Aorta (tissue), 5 donors: ENCODE measurements around the gene YKT6. TPM values are rescaled to one million over a fixed set of nuclear protein-coding genes. Genes with fewer than 3 reads are reported as not detected.

Source experiments
- ATAC-seq: fragments of 200-7000 bp; cut with Tn5 transposase; one replicate; pipeline ENCODE4 v1.9.1; 2022; ENCODE audit warnings: moderate library complexity; ENCODE audit not compliant: low FRiP score
- DNase-seq, 2 donors: peaks; one replicate each; pipeline ENCODE4 v3.0.0-alpha.2; 2020
- H3K27ac ChIP-seq, 2 donors: one replicate each; pipeline ENCODE4 v1.5.1; 2013; ENCODE audit warnings: low read length in 2 of 2, mild to moderate bottlenecking in 2 of 2, moderate library complexity in 2 of 2, control low read depth in 1 of 2, inconsistent platforms in 1 of 2, low read depth in 1 of 2
- H3K27me3 ChIP-seq, 2 donors: one replicate each; pipeline ENCODE4 v1.6.1; 2013; ENCODE audit warnings: control low read depth in 1 of 2, low read length in 1 of 2, mild to moderate bottlenecking in 1 of 2, moderate library complexity in 1 of 2; ENCODE audit not compliant: insufficient read depth in 2 of 2, control insufficient read depth in 1 of 2
- H3K36me3 ChIP-seq, 2 donors: one replicate each; pipeline ENCODE4 v1.6.1; 2013; ENCODE audit warnings: control low read depth in 1 of 2, low read length in 1 of 2, mild to moderate bottlenecking in 1 of 2; ENCODE audit not compliant: insufficient read depth in 2 of 2, control insufficient read depth in 1 of 2
- H3K4me1 ChIP-seq, 2 donors: one replicate each; pipeline ENCODE4 v1.6.1; 2013; ENCODE audit warnings: low read length in 2 of 2, control low read depth in 1 of 2, mild to moderate bottlenecking in 1 of 2, moderate library complexity in 1 of 2; ENCODE audit not compliant: insufficient read depth in 2 of 2, control insufficient read depth in 1 of 2
- H3K4me3 ChIP-seq, 2 donors: one replicate each; pipeline ENCODE4 v1.5.1; 2013; ENCODE audit warnings: low read length in 2 of 2, control low read depth in 1 of 2, mild to moderate bottlenecking in 1 of 2
- H3K9me3 ChIP-seq: one replicate; pipeline ENCODE4 v1.6.1; 2013; ENCODE audit warnings: mild to moderate bottlenecking, low read length; ENCODE audit not compliant: control insufficient read depth
- WGBS, 2 donors: extraction: QIAGEN DNeasy Blood & Tissue Kit; methylation state at CpG; one replicate each; pipeline ENCODE4 v1.1.7; 2013; 5-methylcytosine and 5-hydroxymethylcytosine counted together
- intact Hi-C, 2 donors: fragments of 100-400 bp; cut with DNase I; formaldehyde crosslinking; loops; one replicate each; pipeline versions ENCODE4 v1.14.2 to v1.15.0; 2022
- polyA plus RNA-seq, 2 donors: library from polyadenylated mRNA; stranded (reverse); fragments of 200-250 nt; gene quantifications; one replicate each; pipeline ENCODE4 v1.2.3, GENCODE V29; 2013
- total RNA-seq, 2 donors: library from RNA; stranded (reverse); fragmentation: NEBNext Ultra II Directional; extraction: Animal tissue kit (Norgen Biotek cat#: 25700); gene quantifications; one replicate each; pipeline ENCODE4 v1.2.1, GENCODE V29; 2021
- donor health status: healthy with polysubstance abuse.
- donor health status: Bipolar disorder and iron deficiency.
- donor health status: DM: no; HTN: no; CAD: no.
- donor health status: DM: no; HTN: no; CAD: no.
- donor health status: DM: yes; HTN: yes; CAD: no.

Gene YKT6
- total and polyA plus RNA-seq, 4 donors = 47.2 to 73.1 (median 54.3) TPM

- Histone ChIP-seq H3K9me3 (peaks cover 7% of the 10 kb centered on the region), H3K27me3 (no peaks in the 10 kb centered on the region), H3K4me1 (no peaks in the 10 kb centered on the region), H3K27ac (peak overlapping the region in 1 of 2 donors; percentile 15), H3K36me3 (no peaks in the 10 kb centered on the region), H3K4me3 (no peak overlapping the region)
- DNase-seq = no peak
- intact Hi-C loops = no loop called here
- ATAC-seq = no peak
- WGBS, 2 donors = 12 to 20% methylated on average over 4 of the region's 4 CpGs
Measured at GRCh38 chr7:44177570-44178131, 23.1 kb upstream of the YKT6 start.

DNA sequence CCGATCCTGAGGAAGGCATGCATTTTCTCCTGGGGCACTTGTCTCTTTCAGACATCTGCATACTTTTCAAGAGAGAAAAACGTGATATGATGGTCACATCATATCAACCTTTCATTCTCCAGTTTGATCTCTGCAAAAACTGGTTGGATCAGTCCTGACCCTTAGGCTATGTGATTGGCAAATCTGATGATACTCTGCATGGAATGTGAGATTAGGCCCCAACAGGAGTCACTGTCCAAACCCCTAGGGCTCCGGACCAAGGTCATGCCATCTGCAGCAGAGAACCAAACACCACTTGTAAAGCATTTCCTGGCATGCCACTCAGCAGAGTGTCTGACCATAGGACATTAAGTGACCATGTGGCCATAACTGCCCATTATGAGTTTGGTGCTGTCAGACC, 20.1 kb upstream of the YKT6 start:
- Histone ChIP-seq H3K4me3 (no peak overlapping the region), H3K27ac (no peak overlapping the region), H3K36me3 (no peaks in the 10 kb centered on the region), H3K27me3 (no peaks in the 10 kb centered on the region), H3K9me3 (peaks cover 12% of the 10 kb centered on the region), H3K4me1 (no peaks in the 10 kb centered on the region)
- 66 to 70% methylated on average over 3 of the region's 3 CpGs for WGBS, 2 donors
- DNase-seq (no peak), ATAC-seq (no peak)
- intact Hi-C loops = no loop called here

GRCh38 chr7:44182827-44183226, 18.0 kb upstream of the YKT6 start:
- ATAC-seq = no peak
- intact Hi-C loops = no loop called here
- Histone ChIP-seq H3K27ac (no peak overlapping the region), H3K9me3 (peaks cover 12% of the 10 kb centered on the region), H3K27me3 (no peaks in the 10 kb centered on the region), H3K4me3 (no peak overlapping the region), H3K4me1 (no peaks in the 10 kb centered on the region), H3K36me3 (no peaks in the 10 kb centered on the region)
- DNase-seq = no peak
- 76 to 84% methylated on average over 5 of the region's 5 CpGs for WGBS, 2 donors

- 38 to 47% methylated on average over 2 of the region's 2 CpGs for WGBS, 2 donors
- no peak for ATAC-seq
- intact Hi-C loops = no loop called here
Measured at GRCh38 chr7:44183386-44183785, 17.4 kb upstream of the YKT6 start.

GRCh38 chr7:44184206-44184872, 16.4 kb upstream of the YKT6 start:
- H3K27me3 ChIP-seq = no peaks in the 10 kb centered on the region
- H3K27ac ChIP-seq = no peak overlapping the region
- WGBS, 2 donors = 74 to 76% methylated on average over 16 of the region's 16 CpGs
- intact Hi-C loops = no loop called here
- no peak overlapping the region for H3K4me3 ChIP-seq
- ATAC-seq = no peak
- DNase-seq = no peak
- H3K9me3 ChIP-seq = peaks cover 12% of the 10 kb centered on the region
- H3K4me1 ChIP-seq = no peaks in the 10 kb centered on the region
- H3K36me3 ChIP-seq = no peaks in the 10 kb centered on the region

More at GRCh38 chr7:44183386-44183785, 17.4 kb upstream of the YKT6 start:
- no peaks in the 10 kb centered on the region for H3K36me3 ChIP-seq
- H3K4me1 ChIP-seq = no peaks in the 10 kb centered on the region
- H3K9me3 ChIP-seq = peaks cover 12% of the 10 kb centered on the region
- DNase-seq = no peak
- no peak overlapping the region for H3K4me3 ChIP-seq
- no peaks in the 10 kb centered on the region for H3K27me3 ChIP-seq
- H3K27ac ChIP-seq = no peak overlapping the region

DNA sequence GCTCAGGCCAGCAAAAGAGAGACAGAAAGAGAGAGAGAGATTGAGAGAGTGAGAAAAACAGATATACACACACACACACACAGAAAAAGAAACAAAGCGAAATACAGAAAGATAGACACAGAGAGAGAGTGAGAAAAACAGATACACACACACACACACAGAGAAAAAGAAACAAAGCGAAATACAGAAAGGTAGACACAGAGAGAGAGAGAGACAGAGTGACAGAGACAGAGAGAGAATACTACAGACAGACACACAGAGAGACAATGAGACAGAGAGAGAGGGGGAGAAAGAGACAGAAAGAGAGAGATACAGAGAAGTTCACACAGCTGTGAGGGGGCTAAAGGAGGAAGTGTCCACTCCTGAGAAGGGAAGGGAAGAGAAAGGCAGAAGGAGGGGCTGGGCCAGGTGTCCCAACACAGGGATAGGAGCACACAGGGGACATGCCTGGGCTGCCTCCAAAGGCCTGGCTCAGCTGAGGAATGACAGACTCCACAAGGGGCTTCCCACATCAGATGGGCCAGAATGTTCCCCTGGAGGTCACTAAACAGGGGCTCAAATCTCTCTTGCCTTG, 15.8 kb upstream of the YKT6 start:
- H3K27me3 ChIP-seq = no peaks in the 10 kb centered on the region
- DNase-seq (no peak), ATAC-seq (no peak)
- no peak overlapping the region for H3K4me3 ChIP-seq
- WGBS, 2 donors = 91 to 93% methylated on average over 2 of the region's 2 CpGs
- H3K4me1 ChIP-seq = no peaks in the 10 kb centered on the region
- peaks cover 12% of the 10 kb centered on the region for H3K9me3 ChIP-seq
- H3K27ac ChIP-seq = no peak overlapping the region
- H3K36me3 ChIP-seq = no peaks in the 10 kb centered on the region
- intact Hi-C loops = no loop called here

- intact Hi-C loops = no loop called here
- DNase-seq (no peak), ATAC-seq (no peak)
- Histone ChIP-seq H3K36me3 (no peaks in the 10 kb centered on the region), H3K27me3 (no peaks in the 10 kb centered on the region), H3K9me3 (peaks cover 12% of the 10 kb centered on the region), H3K4me3 (no peak overlapping the region), H3K27ac (no peak overlapping the region), H3K4me1 (no peaks in the 10 kb centered on the region)
- 79 to 83% methylated on average over 5 of the region's 5 CpGs for WGBS, 2 donors
Measured at GRCh38 chr7:44185729-44186128, 15.0 kb upstream of the YKT6 start.

GRCh38 chr7:44186736-44187135, 14.0 kb upstream of the YKT6 start:
- Histone ChIP-seq H3K36me3 (no peaks in the 10 kb centered on the region), H3K27me3 (no peaks in the 10 kb centered on the region), H3K27ac (no peak overlapping the region), H3K9me3 (peaks cover 10% of the 10 kb centered on the region), H3K4me1 (no peaks in the 10 kb centered on the region), H3K4me3 (no peak overlapping the region)
- DNase-seq (no peak), ATAC-seq (no peak)
- intact Hi-C loops = no loop called here
- WGBS, 2 donors = 82% methylated on average over 5 of the region's 5 CpGs
